HEK293 (cell line): ENCODE measurements around the gene RPL13A.

Experiments
- FEZF1 ChIP-seq: fragments of 450-650 bp; formaldehyde crosslinking; IDR thresholded peaks from 2 replicates; pipeline ENCODE4 v1.5.1; 2016; ENCODE audit warnings: missing biosample characterization, missing genetic modification characterization
- GLI4 ChIP-seq: fragments of 450-650 bp; formaldehyde crosslinking; IDR thresholded peaks from 2 replicates; pipeline ENCODE4 v1.5.1; 2016; ENCODE audit warnings: missing biosample characterization, missing genetic modification characterization
- HOXC10 ChIP-seq: sonication (generic); formaldehyde crosslinking; IDR thresholded peaks from 2 replicates; pipeline ENCODE4 v1.8.1; 2023; ENCODE audit warnings: mild to moderate bottlenecking, missing genetic modification reagents
- KLF16 ChIP-seq: fragments of 450-650 bp; formaldehyde crosslinking; IDR thresholded peaks from 2 replicates; pipeline ENCODE4 v1.5.1; 2017; ENCODE audit warnings: missing biosample characterization, missing genetic modification characterization
- OVOL3 ChIP-seq: fragments of 450-650 bp; formaldehyde crosslinking; IDR thresholded peaks from 2 replicates; pipeline ENCODE4 v1.5.1; 2016; ENCODE audit warnings: missing biosample characterization, missing genetic modification characterization
- PBX3 ChIP-seq: sonication (generic); formaldehyde crosslinking; IDR thresholded peaks from 2 replicates; pipeline ENCODE4 v1.8.1; 2022; ENCODE audit warnings: mild to moderate bottlenecking, moderate library complexity, missing genetic modification reagents
- SCRT2 ChIP-seq: fragments of 450-650 bp; formaldehyde crosslinking; IDR thresholded peaks from 2 replicates; pipeline ENCODE4 v1.5.1; 2016; ENCODE audit warnings: missing biosample characterization, missing genetic modification characterization
- SETDB1 ChIP-seq: IDR thresholded peaks from one replicate; pipeline ENCODE4 v1.6.1; 2017; ENCODE audit warnings: mild to moderate bottlenecking, low read length, moderate library complexity, mixed read lengths; ENCODE audit not compliant: insufficient read length
- SP3 ChIP-seq: fragments of 450-650 bp; formaldehyde crosslinking; IDR thresholded peaks from 2 replicates; pipeline ENCODE4 v1.5.1; 2016; ENCODE audit warnings: missing biosample characterization, missing genetic modification characterization
- TRIM28 ChIP-seq: IDR thresholded peaks from 2 replicates; pipeline ENCODE4 v1.6.1; 2011; ENCODE audit warnings: low read length, control low read depth, borderline replicate concordance
- ZBTB6 ChIP-seq: fragments of 450-650 bp; formaldehyde crosslinking; IDR thresholded peaks from 2 replicates; pipeline ENCODE4 v1.5.1; 2017; ENCODE audit warnings: missing biosample characterization, missing genetic modification characterization
- ZNF112 ChIP-seq: fragments of 450-650 bp; formaldehyde crosslinking; IDR thresholded peaks from 2 replicates; pipeline ENCODE4 v1.5.0; 2017; ENCODE audit warnings: missing biosample characterization, missing genetic modification characterization
- ZNF155 ChIP-seq: fragments of 450-650 bp; formaldehyde crosslinking; IDR thresholded peaks from 2 replicates; pipeline ENCODE4 v1.5.1; 2016; ENCODE audit warnings: missing biosample characterization, missing genetic modification characterization
- ZNF16 ChIP-seq: fragments of 450-650 bp; formaldehyde crosslinking; IDR thresholded peaks from 2 replicates; pipeline ENCODE4 v1.5.1; 2016; ENCODE audit warnings: low read depth, missing biosample characterization, missing genetic modification characterization
- ZNF184 ChIP-seq: fragments of 450-650 bp; IDR thresholded peaks from 2 replicates; pipeline ENCODE4 v1.5.1; 2018; ENCODE audit warnings: missing biosample characterization, mild to moderate bottlenecking, missing genetic modification characterization
- ZNF214 ChIP-seq: fragments of 450-650 bp; formaldehyde crosslinking; IDR thresholded peaks from 2 replicates; pipeline ENCODE4 v1.5.1; 2017; ENCODE audit warnings: missing biosample characterization, mild to moderate bottlenecking, missing genetic modification characterization, borderline replicate concordance
- ZNF223 ChIP-seq: fragments of 450-650 bp; formaldehyde crosslinking; IDR thresholded peaks from 2 replicates; pipeline ENCODE4 v1.5.1; 2016; ENCODE audit warnings: missing biosample characterization, missing genetic modification characterization
- ZNF24 ChIP-seq: fragments of 450-650 bp; formaldehyde crosslinking; IDR thresholded peaks from 2 replicates; pipeline ENCODE4 v1.5.1; 2016; ENCODE audit warnings: missing biosample characterization, missing genetic modification characterization
- ZNF266 ChIP-seq: fragments of 450-650 bp; formaldehyde crosslinking; IDR thresholded peaks from 2 replicates; pipeline ENCODE4 v1.5.1; 2016; ENCODE audit warnings: missing biosample characterization, missing genetic modification characterization, low read depth
- ZNF354C ChIP-seq: fragments of 450-650 bp; formaldehyde crosslinking; IDR thresholded peaks from 2 replicates; pipeline ENCODE4 v1.5.1; 2016; ENCODE audit warnings: missing biosample characterization, missing genetic modification characterization, low read depth, borderline replicate concordance
- ZNF362 ChIP-seq: fragments of 450-650 bp; formaldehyde crosslinking; IDR thresholded peaks from 2 replicates; pipeline ENCODE4 v1.5.1; 2016; ENCODE audit warnings: missing biosample characterization, missing genetic modification characterization
- ZNF37A ChIP-seq: fragments of 450-650 bp; IDR thresholded peaks from 2 replicates; pipeline ENCODE4 v1.5.1; 2018; ENCODE audit warnings: missing biosample characterization, missing genetic modification characterization
- ZNF391 ChIP-seq: fragments of 450-650 bp; formaldehyde crosslinking; IDR thresholded peaks from 2 replicates; pipeline ENCODE4 v1.5.1; 2016; ENCODE audit warnings: low read depth, missing biosample characterization, missing genetic modification characterization, borderline replicate concordance
- ZNF404 ChIP-seq: fragments of 450-650 bp; formaldehyde crosslinking; IDR thresholded peaks from 2 replicates; pipeline ENCODE4 v1.5.1; 2017; ENCODE audit warnings: missing biosample characterization, missing genetic modification characterization
- ZNF473 ChIP-seq: fragments of 450-650 bp; formaldehyde crosslinking; IDR thresholded peaks from 2 replicates; pipeline ENCODE4 v1.5.1; 2017; ENCODE audit warnings: missing biosample characterization, missing genetic modification characterization
- ZNF510 ChIP-seq: fragments of 450-650 bp; formaldehyde crosslinking; IDR thresholded peaks from 2 replicates; pipeline ENCODE4 v1.5.1; 2018; ENCODE audit warnings: mild to moderate bottlenecking, missing genetic modification characterization, missing biosample characterization; ENCODE audit not compliant: insufficient replicate concordance
- ZNF571 ChIP-seq: fragments of 450-650 bp; formaldehyde crosslinking; IDR thresholded peaks from 2 replicates; pipeline ENCODE4 v1.5.0; 2017; ENCODE audit warnings: missing biosample characterization, missing genetic modification characterization
- ZNF596 ChIP-seq: fragments of 450-650 bp; IDR thresholded peaks from 2 replicates; pipeline ENCODE4 v1.5.0; 2018; ENCODE audit warnings: missing biosample characterization, mild to moderate bottlenecking, missing genetic modification characterization, moderate library complexity
- ZNF621 ChIP-seq: fragments of 450-650 bp; formaldehyde crosslinking; IDR thresholded peaks from 2 replicates; pipeline ENCODE4 v1.5.1; 2017; ENCODE audit warnings: missing biosample characterization, missing genetic modification characterization
- ZNF645 ChIP-seq: fragments of 450-650 bp; formaldehyde crosslinking; IDR thresholded peaks from 2 replicates; pipeline ENCODE4; 2016; ENCODE audit warnings: missing biosample characterization, missing genetic modification characterization
- ZNF664 ChIP-seq: fragments of 450-650 bp; formaldehyde crosslinking; IDR thresholded peaks from 2 replicates; pipeline ENCODE4 v1.5.1; 2016; ENCODE audit warnings: missing biosample characterization, missing genetic modification characterization
- ZNF777 ChIP-seq: fragments of 450-650 bp; formaldehyde crosslinking; IDR thresholded peaks from 2 replicates; pipeline ENCODE4 v1.5.1; 2017; ENCODE audit warnings: missing biosample characterization, missing genetic modification characterization, borderline replicate concordance
- TF ChIP-seq, protein P1 (sequence below): fragments of 450-650 bp; formaldehyde crosslinking; conservative IDR thresholded peaks from 2 replicates; pipeline ENCODE4 v1.5.1; 2016; ENCODE audit warnings: low read depth, missing biosample characterization, missing genetic modification characterization

The RPL13A gene

GRCh38 chr19:49451430-49452181 is 35.8 kb upstream of the RPL13A start, which contains the start of gene PIH1D1 (continued):
- TF ChIP-seq ZNF223 (tag by site-specific recombination) (no peak), SETDB1 (no peak), ZNF24 (peak; percentile 44), ZNF184 (tag by site-specific recombination) (no peak), FEZF1 (no peak), ZNF510 (tag by site-specific recombination) (no peak), SCRT2 (no peak), ZNF596 (no peak), ZNF391 (tag by site-specific recombination) (no peak), HOXC10 (CRISPR knock-in tag) (peak; percentile 98), ZNF777 (tag by site-specific recombination) (no peak), ZNF645 (tag by site-specific recombination) (no peak), ZNF664 (tag by site-specific recombination) (no peak), GLI4 (tag by site-specific recombination) (no peak), ZNF354C (tag by site-specific recombination) (no peak), ZNF37A (tag by site-specific recombination) (no peak), PBX3 (CRISPR knock-in tag) (no peak), ZNF155 (tag by site-specific recombination) (no peak), ZNF404 (tag by site-specific recombination) (no peak), ZNF621 (tag by site-specific recombination) (no peak), SP3 (tag by site-specific recombination) (peak; percentile 93), ZNF214 (tag by site-specific recombination) (no peak), ZNF266 (no peak), TRIM28 (peak; percentile 61; the same call in 1 of the 2 replicates), ZNF473 (no peak), KLF16 (tag by site-specific recombination) (peak; percentile 65), ZNF16 (no peak), ZBTB6 (tag by site-specific recombination) (no peak), ZNF112 (no peak), ZNF571 (tag by site-specific recombination) (no peak), ZNF362 (tag by site-specific recombination) (no peak), OVOL3 (no peak)
- TF ChIP-seq, protein P1, sequence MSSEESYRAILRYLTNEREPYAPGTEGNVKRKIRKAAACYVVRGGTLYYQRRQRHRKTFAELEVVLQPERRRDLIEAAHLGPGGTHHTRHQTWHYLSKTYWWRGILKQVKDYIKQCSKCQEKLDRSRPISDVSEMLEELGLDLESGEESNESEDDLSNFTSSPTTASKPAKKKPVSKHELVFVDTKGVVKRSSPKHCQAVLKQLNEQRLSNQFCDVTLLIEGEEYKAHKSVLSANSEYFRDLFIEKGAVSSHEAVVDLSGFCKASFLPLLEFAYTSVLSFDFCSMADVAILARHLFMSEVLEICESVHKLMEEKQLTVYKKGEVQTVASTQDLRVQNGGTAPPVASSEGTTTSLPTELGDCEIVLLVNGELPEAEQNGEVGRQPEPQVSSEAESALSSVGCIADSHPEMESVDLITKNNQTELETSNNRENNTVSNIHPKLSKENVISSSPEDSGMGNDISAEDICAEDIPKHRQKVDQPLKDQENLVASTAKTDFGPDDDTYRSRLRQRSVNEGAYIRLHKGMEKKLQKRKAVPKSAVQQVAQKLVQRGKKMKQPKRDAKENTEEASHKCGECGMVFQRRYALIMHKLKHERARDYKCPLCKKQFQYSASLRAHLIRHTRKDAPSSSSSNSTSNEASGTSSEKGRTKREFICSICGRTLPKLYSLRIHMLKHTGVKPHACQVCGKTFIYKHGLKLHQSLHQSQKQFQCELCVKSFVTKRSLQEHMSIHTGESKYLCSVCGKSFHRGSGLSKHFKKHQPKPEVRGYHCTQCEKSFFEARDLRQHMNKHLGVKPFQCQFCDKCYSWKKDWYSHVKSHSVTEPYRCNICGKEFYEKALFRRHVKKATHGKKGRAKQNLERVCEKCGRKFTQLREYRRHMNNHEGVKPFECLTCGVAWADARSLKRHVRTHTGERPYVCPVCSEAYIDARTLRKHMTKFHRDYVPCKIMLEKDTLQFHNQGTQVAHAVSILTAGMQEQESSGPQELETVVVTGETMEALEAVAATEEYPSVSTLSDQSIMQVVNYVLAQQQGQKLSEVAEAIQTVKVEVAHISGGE (tag by site-specific recombination) = peak; percentile 98
